Esophagus squamous epithelium (tissue), 5 donors: ENCODE data around the gene GNB1L. TPM values are rescaled to one million over a fixed set of nuclear protein-coding genes. Genes with fewer than 3 reads are reported as not detected.

Source experiments
- DNase-seq: peaks from one replicate; lab custom pipeline; 2025; lab: John Stamatoyannopoulos, UW
- H3K27ac ChIP-seq, 4 donors: fragments of 200-600 bp; sonication (generic); one replicate each; pipeline ENCODE4 v1.5.1; 2016 to 2019; ENCODE audit warnings: mild to moderate bottlenecking in 1 of 4
- H3K27me3 ChIP-seq, 4 donors: fragments of 200-600 bp; sonication (generic); 1 replicate in 3 of 4; 2 replicates in 1 of 4; pipeline versions ENCODE4 v1.5.1 to v1.6.0; 2017 to 2021; ENCODE audit warnings: antibody characterized with exemption in 1 of 4
- H3K36me3 ChIP-seq, 3 donors: fragments of 200-600 bp; sonication (generic); one replicate each; pipeline ENCODE4 v1.5.1; 2016 to 2019
- H3K4me1 ChIP-seq, 3 donors: fragments of 200-600 bp; sonication (generic); one replicate each; pipeline ENCODE4 v1.5.1; 2017 to 2019
- H3K4me3 ChIP-seq, 4 donors: fragments of 200-600 bp; sonication (generic); 1 replicate in 3 of 4; 2 replicates in 1 of 4; pipeline ENCODE4 v1.5.1; 2016 to 2019; ENCODE audit warnings: mild to moderate bottlenecking in 2 of 4, moderate library complexity in 1 of 4
- H3K9me3 ChIP-seq, 3 donors: fragments of 200-600 bp; sonication (generic); one replicate each; pipeline ENCODE4 v1.5.1; 2016 to 2019
- CTCF ChIP-seq, 6 experiments: fragments of 450-650 bp in 4 of 6; fragments of 200-600 bp in 2 of 6; sonication (generic) in 2 of 6; IDR thresholded peaks; one replicate each; pipeline ENCODE4 v1.5.1; 2016 to 2019; ENCODE audit warnings: antibody characterized with exemption in 6 of 6, mild to moderate bottlenecking in 4 of 6, moderate library complexity in 4 of 6
- POLR2A ChIP-seq, 4 donors: fragments of 450-650 bp; IDR thresholded peaks; one replicate each; pipeline ENCODE4 v1.6.1; 2017; ENCODE audit warnings: antibody characterized with exemption in 4 of 4, mild to moderate bottlenecking in 4 of 4, moderate library complexity in 3 of 4
- WGBS, 2 donors: methylation state at CpG; one replicate each; pipeline ENCODE4 v1.1.5; 2018; 5-methylcytosine and 5-hydroxymethylcytosine counted together
- intact Hi-C: fragments of 100-400 bp; cut with DNase I; formaldehyde crosslinking; loops from one replicate; pipeline ENCODE4 v1.15.0; 2022
- total RNA-seq, 4 donors: library from RNA; depleted of rRNA; stranded (reverse); fragments of >200 nt; gene quantifications; one replicate each; pipeline ENCODE4 v1.1.0, GENCODE V29; 2016
- donor health status: DM: yes; HTN: yes; CAD: no.

The GNB1L gene
- total RNA-seq, 4 donors from 2014 or later: 5.7 to 8.5 (median 6.4) TPM

GRCh38 chr22:19807914-19808872, 46.5 kb downstream of the GNB1L start:
- Histone ChIP-seq H3K36me3 (no peaks in the 10 kb centered on the region), H3K9me3 (no peaks in the 10 kb centered on the region), H3K4me1 (peaks cover 16 to 71% (median 35%) of the 10 kb centered on the region in 3 donors), H3K27me3 (no peaks in the 10 kb centered on the region), H3K4me3 (no peak overlapping the region), H3K27ac (no peak overlapping the region)
- intact Hi-C loops: no loop called here
- 90 to 93% methylated on average over 10 to 16 of the region's 20 CpGs for WGBS, 2 donors
- DNase-seq: no peak
- TF ChIP-seq POLR2A (IDR thresholded peaks at IDR 0.05): no peak
- no peak for TF ChIP-seq CTCF (IDR thresholded peaks at IDR 0.05)

GRCh38 chr22:19807161-19807913, 47.3 kb downstream of the GNB1L start:
- H3K9me3 ChIP-seq: no peaks in the 10 kb centered on the region
- peaks cover 16 to 75% (median 35%) of the 10 kb centered on the region in 3 donors for H3K4me1 ChIP-seq
- peak overlapping the region in 3 of 4 donors; percentile 39 to 61 (median 41) for H3K27ac ChIP-seq
- intact Hi-C loops: no loop called here
- no peak for DNase-seq
- 100% methylated on average over 4 of the region's 15 CpGs; no CpG with 5 or more reads in 1 of the 2 donors for WGBS, 2 donors
- no peaks in the 10 kb centered on the region for H3K36me3 ChIP-seq
- H3K4me3 ChIP-seq: no peak overlapping the region
- TF ChIP-seq CTCF (IDR thresholded peaks at IDR 0.05): no peak
- no peak for TF ChIP-seq POLR2A (IDR thresholded peaks at IDR 0.05)
- no peaks in the 10 kb centered on the region for H3K27me3 ChIP-seq

- no peak overlapping the region for H3K4me3 ChIP-seq
- intact Hi-C loops: no loop called here
- peak overlapping the region; percentile 25 to 61 (median 40) for H3K27ac ChIP-seq
- H3K27me3 ChIP-seq: no peaks in the 10 kb centered on the region
- peak; percentile 34 for DNase-seq
- TF ChIP-seq CTCF (IDR thresholded peaks at IDR 0.05) (peak in 1 of 6 experiments; percentile 11), POLR2A (IDR thresholded peaks at IDR 0.05) (no peak)
- H3K36me3 ChIP-seq: no peaks in the 10 kb centered on the region
- H3K9me3 ChIP-seq: no peaks in the 10 kb centered on the region
- H3K4me1 ChIP-seq: peaks cover 16 to 73% (median 35%) of the 10 kb centered on the region in 3 donors
- WGBS, 2 donors: 25 to 58% methylated on average over 15 to 26 of the region's 38 CpGs
These were observed 48.2 kb downstream of the GNB1L start for GRCh38 chr22:19806213-19807160.

- Histone ChIP-seq H3K4me3 (no peak overlapping the region), H3K27ac (peak overlapping the region in 3 of 4 donors; percentile 14 to 61 (median 25)), H3K9me3 (no peaks in the 10 kb centered on the region), H3K4me1 (peaks cover 16 to 73% (median 34%) of the 10 kb centered on the region in 3 donors), H3K36me3 (no peaks in the 10 kb centered on the region), H3K27me3 (no peaks in the 10 kb centered on the region)
- TF ChIP-seq CTCF (IDR thresholded peaks at IDR 0.05) (no peak), POLR2A (IDR thresholded peaks at IDR 0.05) (no peak)
- DNase-seq: no peak
- intact Hi-C loops: no loop called here
- WGBS, 2 donors: 43 to 58% methylated on average over 8 of the region's 8 CpGs
These were observed 48.9 kb downstream of the GNB1L start for GRCh38 chr22:19805821-19806212.
